GM19025 (cell line): Measurements from ENCODE around the gene ACVR1.
"Not testable (repeated sequence)": the region's sequence is repeated elsewhere in the genome, so short reads cannot be mapped to it uniquely, and the experiment has no call there.

Experiments used
- ATAC-seq: cut with Tn5 transposase; IDR thresholded peaks from one replicate; pipeline ENCODE4 v1.9.1; 2021; ENCODE audit warnings: mild to moderate bottlenecking, low read depth, moderate library complexity; ENCODE audit not compliant: unreplicated experiment

The ACVR1 gene

GRCh38 chr2:157733263-157733662 is 142.9 kb downstream of the ACVR1 start:
- no peak for ATAC-seq

- ATAC-seq = no peak
These were observed 143.5 kb downstream of the ACVR1 start for GRCh38 chr2:157732596-157732995.

- ATAC-seq = no peak
These were observed 148.4 kb downstream of the ACVR1 start for GRCh38 chr2:157727693-157728092.

GRCh38 chr2:157726946-157727345 is 149.2 kb downstream of the ACVR1 start:
- ATAC-seq = no peak

- no peak for ATAC-seq
These were observed 150.3 kb downstream of the ACVR1 start for GRCh38 chr2:157725846-157726245.

GRCh38 chr2:157722580-157723234 is 153.4 kb downstream of the ACVR1 start:
- no peak for ATAC-seq

GRCh38 chr2:157720504-157720903 is 155.6 kb downstream of the ACVR1 start:
- ATAC-seq = no peak

- not testable (repeated sequence) for ATAC-seq
These were observed 171.5 kb downstream of the ACVR1 start for GRCh38 chr2:157704653-157705052.

GRCh38 chr2:157704148-157704547 is 172.0 kb downstream of the ACVR1 start:
- ATAC-seq = not testable (repeated sequence)

- ATAC-seq = no peak
These were observed 176.3 kb downstream of the ACVR1 start for GRCh38 chr2:157699806-157700205.

- no peak for ATAC-seq
These were observed 177.1 kb downstream of the ACVR1 start for GRCh38 chr2:157699009-157699408.

- ATAC-seq = no peak
These were observed 177.7 kb downstream of the ACVR1 start for GRCh38 chr2:157698430-157698829.

GRCh38 chr2:157696036-157696435 is 180.1 kb downstream of the ACVR1 start:
- ATAC-seq = no peak

- ATAC-seq = no peak
These were observed 183.4 kb downstream of the ACVR1 start for GRCh38 chr2:157692768-157693167.

GRCh38 chr2:157691695-157692094 is 184.4 kb downstream of the ACVR1 start:
- ATAC-seq = no peak

GRCh38 chr2:157691131-157691530 is 185.0 kb downstream of the ACVR1 start:
- ATAC-seq = no peak
